NCI-H82 treated with DMSO at 0.1 percent for 48 hours (cell line): ENCODE measurements around the gene STAB2.
A peak's percentile ranks its signal among the peaks of the same experiment; 100 is the strongest.
"Not testable (repeated sequence)": the region's sequence is repeated elsewhere in the genome, so short reads cannot be mapped to it uniquely, and the experiment has no call there.

ENCODE experiments used
- DNase-seq: peaks from one replicate; lab custom pipeline; 2025; ENCODE audit not compliant: unreplicated experiment; lab: John Stamatoyannopoulos, UW

Gene STAB2

GRCh38 chr12:103652808-103653207, 65.7 kb downstream of the STAB2 start:
- no peak for DNase-seq

- DNase-seq, result not testable (repeated sequence)
Measured at GRCh38 chr12:103653568-103654173, 66.6 kb downstream of the STAB2 start.

- no peak for DNase-seq
Measured at GRCh38 chr12:103654816-103655215, 67.7 kb downstream of the STAB2 start.

GRCh38 chr12:103656291-103656690, 69.2 kb downstream of the STAB2 start:
- DNase-seq, result no peak

- no peak for DNase-seq
Measured at GRCh38 chr12:103657331-103657730, 70.3 kb downstream of the STAB2 start.

- no peak for DNase-seq
Measured at GRCh38 chr12:103664626-103665025, 77.6 kb downstream of the STAB2 start.

- no peak for DNase-seq
Measured at GRCh38 chr12:103665971-103666370, 78.9 kb downstream of the STAB2 start.

- no peak for DNase-seq
Measured at GRCh38 chr12:103667125-103667524, 80.1 kb downstream of the STAB2 start.

- no peak for DNase-seq
Measured at GRCh38 chr12:103668520-103668919, 81.4 kb downstream of the STAB2 start.

- DNase-seq, result no peak
Measured at GRCh38 chr12:103671367-103671766, 84.3 kb downstream of the STAB2 start.

GRCh38 chr12:103672401-103673119, 85.5 kb downstream of the STAB2 start:
- no peak for DNase-seq

GRCh38 chr12:103673487-103673886, 86.4 kb downstream of the STAB2 start:
- no peak for DNase-seq

GRCh38 chr12:103673891-103674375, 86.9 kb downstream of the STAB2 start:
- no peak for DNase-seq

- DNase-seq, result no peak
Measured at GRCh38 chr12:103676893-103677292, 89.8 kb downstream of the STAB2 start.

GRCh38 chr12:103677341-103677740, 90.3 kb downstream of the STAB2 start:
- no peak for DNase-seq

- no peak for DNase-seq
Measured at GRCh38 chr12:103677905-103678304, 90.8 kb downstream of the STAB2 start.

- DNase-seq, result no peak
Measured at GRCh38 chr12:103679421-103680170, 92.5 kb downstream of the STAB2 start.

- DNase-seq, result peak; percentile 38
Measured at GRCh38 chr12:103680591-103681141, 93.6 kb downstream of the STAB2 start.

- DNase-seq, result no peak
Measured at GRCh38 chr12:103686026-103686425, 99.0 kb downstream of the STAB2 start.

- DNase-seq, result no peak
Measured at GRCh38 chr12:103687253-103687652, 100.2 kb downstream of the STAB2 start.

- no peak for DNase-seq
Measured at GRCh38 chr12:103688376-103689063, 101.4 kb downstream of the STAB2 start.
